Adrenal gland (tissue), 5 donors: ENCODE results near the gene POLE2.

Experiments used
- CTCF ChIP-seq, 6 experiments: fragments of 450-650 bp in 4 of 6; fragments of 200-600 bp in 2 of 6; sonication (generic) in 1 of 6; IDR thresholded peaks; 1 replicate in 5 of 6; 2 replicates in 1 of 6; pipeline versions ENCODE4 v1.5.1 to v1.8.0; 2016 to 2021; ENCODE audit warnings: antibody characterized with exemption in 6 of 6, mild to moderate bottlenecking in 2 of 6, moderate library complexity in 1 of 6
- POLR2A ChIP-seq, 2 donors: fragments of 450-650 bp; IDR thresholded peaks; one replicate each; pipeline ENCODE4 v1.6.1; 2017; ENCODE audit warnings: antibody characterized with exemption in 2 of 2, mild to moderate bottlenecking in 2 of 2, moderate library complexity in 1 of 2
- donor health status: DM: no; HTN: no; CAD: no.

DNA sequence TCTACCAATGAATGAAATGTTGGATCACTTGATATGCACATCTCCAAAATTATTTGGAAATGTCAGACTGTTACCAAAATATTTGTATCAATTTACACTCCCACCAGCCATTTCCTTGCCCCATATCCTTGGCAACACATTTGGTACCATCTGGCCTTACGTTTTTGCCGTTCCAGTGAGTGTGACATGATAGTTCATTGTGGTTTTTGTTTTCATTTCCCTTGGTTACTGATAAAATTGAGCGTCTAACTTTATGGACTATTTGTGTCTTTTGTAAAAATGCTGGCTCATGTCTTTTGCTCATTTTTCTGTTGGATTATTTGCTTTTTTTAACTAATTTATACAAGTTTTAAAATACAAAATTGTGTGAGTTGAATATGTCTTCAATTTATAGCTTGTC is 16.0 kb upstream of the POLE2 start:
- TF ChIP-seq CTCF (IDR thresholded peaks at IDR 0.05) (no peak), POLR2A (IDR thresholded peaks at IDR 0.05) (no peak)
